WTC11 (cell line): ENCODE results near the gene EIF2D.

Source experiments
- TF ChIP-seq, protein P1 (sequence below): fragments of 200-600 bp; IDR thresholded peaks from 2 replicates; pipeline ENCODE4 v1.8.0; 2022; ENCODE audit warnings: antibody characterized with exemption
- TF ChIP-seq, protein P2 (sequence below): fragments of 250-450 bp; sonication (Bioruptor Pico); IDR thresholded peaks from 2 replicates; pipeline ENCODE4 v2.1.2; 2022; ENCODE audit warnings: mild to moderate bottlenecking, moderate library complexity

DNA sequence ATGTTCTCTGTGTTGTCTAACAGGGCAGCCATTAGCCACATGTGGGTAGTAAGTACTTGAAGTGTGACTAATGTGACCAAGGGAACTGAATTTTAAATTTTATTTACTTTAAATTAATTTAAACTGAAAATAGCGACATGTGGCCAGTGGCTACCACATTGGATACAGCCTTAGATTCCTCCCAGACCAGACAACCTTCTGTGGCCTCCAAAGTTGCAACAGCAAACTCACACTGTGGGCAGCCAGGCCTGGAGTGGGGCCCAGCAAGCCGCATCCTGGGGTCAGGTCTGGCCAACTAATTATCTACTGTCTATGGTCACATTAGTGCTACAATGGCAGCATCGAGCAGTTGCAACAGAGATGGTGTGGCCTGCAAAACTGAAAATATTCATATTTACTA is 11.7 kb downstream of the EIF2D start:
- TF ChIP-seq, protein P1, sequence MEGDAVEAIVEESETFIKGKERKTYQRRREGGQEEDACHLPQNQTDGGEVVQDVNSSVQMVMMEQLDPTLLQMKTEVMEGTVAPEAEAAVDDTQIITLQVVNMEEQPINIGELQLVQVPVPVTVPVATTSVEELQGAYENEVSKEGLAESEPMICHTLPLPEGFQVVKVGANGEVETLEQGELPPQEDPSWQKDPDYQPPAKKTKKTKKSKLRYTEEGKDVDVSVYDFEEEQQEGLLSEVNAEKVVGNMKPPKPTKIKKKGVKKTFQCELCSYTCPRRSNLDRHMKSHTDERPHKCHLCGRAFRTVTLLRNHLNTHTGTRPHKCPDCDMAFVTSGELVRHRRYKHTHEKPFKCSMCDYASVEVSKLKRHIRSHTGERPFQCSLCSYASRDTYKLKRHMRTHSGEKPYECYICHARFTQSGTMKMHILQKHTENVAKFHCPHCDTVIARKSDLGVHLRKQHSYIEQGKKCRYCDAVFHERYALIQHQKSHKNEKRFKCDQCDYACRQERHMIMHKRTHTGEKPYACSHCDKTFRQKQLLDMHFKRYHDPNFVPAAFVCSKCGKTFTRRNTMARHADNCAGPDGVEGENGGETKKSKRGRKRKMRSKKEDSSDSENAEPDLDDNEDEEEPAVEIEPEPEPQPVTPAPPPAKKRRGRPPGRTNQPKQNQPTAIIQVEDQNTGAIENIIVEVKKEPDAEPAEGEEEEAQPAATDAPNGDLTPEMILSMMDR = no peak
- TF ChIP-seq, protein P2, sequence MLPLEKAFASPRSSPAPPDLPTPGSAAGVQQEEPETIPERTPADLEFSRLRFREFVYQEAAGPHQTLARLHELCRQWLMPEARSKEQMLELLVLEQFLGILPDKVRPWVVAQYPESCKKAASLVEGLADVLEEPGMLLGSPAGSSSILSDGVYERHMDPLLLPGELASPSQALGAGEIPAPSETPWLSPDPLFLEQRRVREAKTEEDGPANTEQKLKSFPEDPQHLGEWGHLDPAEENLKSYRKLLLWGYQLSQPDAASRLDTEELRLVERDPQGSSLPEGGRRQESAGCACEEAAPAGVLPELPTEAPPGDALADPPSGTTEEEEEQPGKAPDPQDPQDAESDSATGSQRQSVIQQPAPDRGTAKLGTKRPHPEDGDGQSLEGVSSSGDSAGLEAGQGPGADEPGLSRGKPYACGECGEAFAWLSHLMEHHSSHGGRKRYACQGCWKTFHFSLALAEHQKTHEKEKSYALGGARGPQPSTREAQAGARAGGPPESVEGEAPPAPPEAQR (CRISPR knock-in tag) = no peak
